Raji (cell line): Measurements from ENCODE around the gene ZC3H12D.

Experiments
- POLR2A ChIP-seq: IDR thresholded peaks from 2 replicates; pipeline ENCODE4 v1.6.1; 2011; ENCODE audit warnings: low read depth, low read length, control low read depth; ENCODE audit not compliant: insufficient read depth

The ZC3H12D gene

DNA sequence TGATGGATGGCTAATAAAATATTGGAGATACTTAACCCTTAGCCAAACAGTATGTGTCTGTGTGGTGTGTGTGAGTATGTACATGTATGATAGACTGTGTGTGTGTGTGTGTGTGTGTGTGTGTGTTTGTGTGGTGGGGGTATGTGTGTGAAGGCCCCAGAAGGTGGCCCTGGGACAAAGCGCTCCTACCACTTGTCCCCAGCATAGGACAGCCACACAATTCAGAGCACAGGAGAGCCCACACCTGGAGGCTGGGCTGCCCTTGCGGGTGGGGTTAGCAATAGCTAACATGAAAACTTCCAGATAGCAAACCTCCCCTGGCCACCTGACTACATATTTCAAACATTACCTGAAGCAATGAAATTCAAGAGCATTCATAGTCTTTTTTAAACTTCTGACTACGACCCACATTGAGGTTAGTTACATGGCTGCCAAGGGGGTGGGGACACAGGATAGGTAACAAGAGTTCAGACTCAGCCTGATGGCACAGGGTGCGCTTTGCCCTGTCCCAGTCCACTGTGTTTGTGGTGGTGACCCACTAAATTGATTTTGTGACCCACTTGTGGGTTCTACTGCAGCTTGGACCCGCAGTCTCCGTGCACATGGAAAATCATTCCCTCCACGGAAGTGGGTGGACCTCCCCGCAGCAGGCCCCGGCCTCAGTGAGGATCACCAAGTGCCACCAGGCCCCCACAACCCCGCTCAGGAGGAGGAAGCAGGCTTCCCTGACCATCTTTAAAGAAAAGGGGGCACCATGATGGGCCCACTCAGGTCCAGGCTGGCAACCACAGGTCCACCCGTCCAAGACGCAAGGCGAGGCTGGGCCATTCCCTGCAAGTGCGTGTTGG, 34.8 kb downstream of the ZC3H12D start:
- TF ChIP-seq POLR2A = no peak

DNA sequence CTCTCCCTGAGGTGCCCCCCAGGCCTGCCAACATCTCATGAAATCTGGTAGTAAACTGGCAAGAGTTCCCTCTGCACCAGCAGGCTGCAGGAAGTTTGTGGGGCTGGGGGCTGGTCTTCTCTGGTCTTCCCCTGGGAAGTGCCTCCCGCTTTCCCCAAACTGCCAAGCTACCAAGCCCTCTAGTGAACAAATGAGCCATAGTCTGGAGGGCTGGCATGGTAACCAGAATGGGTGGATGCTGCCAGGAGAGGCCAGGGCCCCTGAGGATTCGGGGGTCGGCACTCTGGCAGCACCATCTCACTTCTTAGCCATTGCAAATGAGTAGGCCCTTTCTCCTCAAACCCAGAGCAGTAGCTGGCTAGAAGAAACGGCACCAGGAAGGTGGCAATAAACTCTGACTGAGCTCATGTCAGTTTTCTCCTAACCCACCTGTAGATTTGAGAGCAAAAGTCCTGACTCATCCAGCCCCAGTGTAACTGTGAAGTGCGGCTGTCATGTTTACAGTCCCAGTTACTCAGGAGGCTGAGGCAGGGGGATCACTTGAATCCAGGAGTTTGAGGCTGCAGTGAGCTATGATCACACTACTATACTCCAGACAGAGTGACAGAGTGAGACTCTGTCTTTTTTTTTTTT, 35.9 kb downstream of the ZC3H12D start:
- no peak for TF ChIP-seq POLR2A

DNA sequence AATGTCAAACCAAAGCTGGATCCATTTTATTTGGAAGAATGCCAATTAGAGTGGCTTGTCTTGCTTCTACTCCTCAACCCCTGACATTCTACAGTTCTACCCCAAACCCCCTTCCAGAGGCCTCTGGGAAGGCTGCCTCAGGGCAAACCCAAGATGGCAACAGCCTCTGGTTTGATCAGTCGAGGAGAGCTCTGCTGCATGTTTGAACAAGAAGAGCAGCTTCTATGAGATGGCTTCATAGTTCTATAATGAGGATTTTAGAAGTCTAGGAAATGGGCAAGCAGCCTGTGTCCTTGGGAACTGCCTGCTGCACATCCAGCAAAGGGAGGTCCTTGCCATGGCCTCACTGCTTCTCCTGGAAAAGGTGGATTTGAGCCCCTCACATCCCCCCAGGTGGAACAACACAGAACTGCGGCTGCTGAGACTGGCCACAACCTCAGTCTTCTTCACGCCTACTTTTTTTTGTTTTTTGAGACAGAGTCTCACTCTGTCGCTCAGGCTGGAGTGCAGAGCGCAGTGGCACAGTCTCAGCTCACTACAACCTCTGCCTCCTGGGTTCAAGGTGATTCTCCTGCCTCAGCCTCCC, 37.9 kb downstream of the ZC3H12D start:
- no peak for TF ChIP-seq POLR2A

DNA sequence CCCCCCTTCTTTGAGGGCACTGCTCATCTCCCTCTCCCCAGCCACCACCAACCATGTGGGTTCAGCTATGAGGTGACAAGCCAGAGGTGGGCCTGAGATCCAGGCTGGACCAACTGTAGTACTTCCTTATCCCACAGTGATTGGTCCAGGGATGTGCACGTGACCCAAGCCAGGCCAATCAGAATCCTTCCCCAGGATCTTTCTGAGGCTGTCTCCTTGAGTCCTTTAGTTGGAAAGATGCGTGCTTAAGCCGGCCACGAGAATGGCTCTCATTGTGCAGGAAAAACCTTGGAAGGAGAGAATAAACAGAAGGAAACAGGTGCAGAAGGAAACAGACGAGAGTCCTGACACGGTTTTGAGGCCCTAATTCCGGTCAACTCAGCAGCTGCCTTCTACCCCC, 39.2 kb downstream of the ZC3H12D start:
- no peak for TF ChIP-seq POLR2A

DNA sequence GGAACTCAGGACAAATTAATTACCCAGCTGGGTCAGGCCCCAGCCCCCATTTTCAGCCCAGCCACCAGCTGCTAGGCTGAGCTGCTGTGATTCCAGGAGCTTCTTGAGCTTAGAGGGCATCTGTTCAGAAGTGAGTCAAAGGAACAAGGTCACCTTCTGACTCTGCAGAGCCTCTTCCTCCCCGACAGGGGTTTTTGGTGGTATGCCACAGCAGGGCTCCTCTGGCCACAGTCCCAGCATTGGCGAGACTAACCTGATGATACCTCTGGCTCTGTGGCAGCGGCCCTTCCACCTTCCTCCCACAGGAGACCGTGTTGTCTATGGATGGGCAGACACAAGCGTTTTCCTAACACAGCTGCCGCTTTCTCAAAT, 39.7 kb downstream of the ZC3H12D start:
- no peak for TF ChIP-seq POLR2A

DNA sequence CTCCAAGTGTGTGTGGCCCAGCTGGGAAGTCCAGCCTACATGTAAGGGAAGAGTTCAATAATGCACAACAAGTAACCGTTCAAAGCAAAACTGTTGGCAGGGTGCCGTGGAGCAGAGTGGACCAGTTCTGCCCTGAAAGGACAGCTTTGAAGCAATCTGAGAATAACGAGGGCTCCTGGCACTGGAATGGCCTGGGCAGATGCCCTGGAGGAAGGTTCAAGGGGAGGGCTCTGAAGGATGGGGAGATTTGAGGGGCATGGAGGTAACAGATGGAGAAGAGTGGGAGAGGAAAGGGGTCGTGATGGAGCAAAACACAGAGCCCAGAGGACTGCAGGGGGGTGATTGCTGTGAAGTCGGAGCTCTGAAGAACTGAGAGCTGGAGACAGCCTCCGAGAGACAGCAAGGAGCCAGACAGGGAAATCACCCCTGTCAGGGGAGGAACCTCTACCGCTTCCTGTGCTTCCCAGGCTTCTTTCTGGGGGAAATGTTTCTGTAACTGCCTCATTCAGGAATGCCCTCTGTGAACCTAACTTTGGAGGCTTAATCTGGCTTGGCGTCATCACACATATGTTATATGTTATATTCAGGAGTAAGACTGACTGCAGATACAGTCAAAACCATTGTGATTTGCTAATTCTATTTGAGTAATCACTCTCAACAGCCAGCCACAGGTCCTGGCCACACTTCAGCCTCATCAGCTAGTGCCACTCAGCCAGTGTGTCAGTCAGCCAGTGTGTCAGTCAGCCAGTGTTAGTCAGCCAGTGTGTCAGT, 41.2 kb downstream of the ZC3H12D start:
- no peak for TF ChIP-seq POLR2A

DNA sequence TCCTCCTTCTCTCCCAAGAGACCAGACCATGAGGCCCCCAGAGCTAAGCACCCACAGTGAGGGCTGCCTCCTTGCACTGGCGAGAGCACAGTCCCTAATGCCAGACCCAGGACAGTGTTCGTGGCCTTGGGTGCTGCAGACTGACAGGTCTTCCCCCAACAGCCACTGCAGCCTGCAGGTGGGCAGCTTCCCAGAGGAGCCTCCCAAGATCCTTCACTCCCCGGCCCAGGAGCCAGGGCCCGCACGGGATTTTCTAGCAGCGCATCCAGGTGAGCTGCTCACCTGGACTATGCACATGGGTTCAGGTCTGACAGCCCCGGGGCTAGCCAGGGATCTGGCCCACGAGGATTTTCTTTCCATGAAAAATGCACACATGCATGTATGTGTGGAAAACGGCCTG, 43.1 kb downstream of the ZC3H12D start:
- TF ChIP-seq POLR2A = no peak

DNA sequence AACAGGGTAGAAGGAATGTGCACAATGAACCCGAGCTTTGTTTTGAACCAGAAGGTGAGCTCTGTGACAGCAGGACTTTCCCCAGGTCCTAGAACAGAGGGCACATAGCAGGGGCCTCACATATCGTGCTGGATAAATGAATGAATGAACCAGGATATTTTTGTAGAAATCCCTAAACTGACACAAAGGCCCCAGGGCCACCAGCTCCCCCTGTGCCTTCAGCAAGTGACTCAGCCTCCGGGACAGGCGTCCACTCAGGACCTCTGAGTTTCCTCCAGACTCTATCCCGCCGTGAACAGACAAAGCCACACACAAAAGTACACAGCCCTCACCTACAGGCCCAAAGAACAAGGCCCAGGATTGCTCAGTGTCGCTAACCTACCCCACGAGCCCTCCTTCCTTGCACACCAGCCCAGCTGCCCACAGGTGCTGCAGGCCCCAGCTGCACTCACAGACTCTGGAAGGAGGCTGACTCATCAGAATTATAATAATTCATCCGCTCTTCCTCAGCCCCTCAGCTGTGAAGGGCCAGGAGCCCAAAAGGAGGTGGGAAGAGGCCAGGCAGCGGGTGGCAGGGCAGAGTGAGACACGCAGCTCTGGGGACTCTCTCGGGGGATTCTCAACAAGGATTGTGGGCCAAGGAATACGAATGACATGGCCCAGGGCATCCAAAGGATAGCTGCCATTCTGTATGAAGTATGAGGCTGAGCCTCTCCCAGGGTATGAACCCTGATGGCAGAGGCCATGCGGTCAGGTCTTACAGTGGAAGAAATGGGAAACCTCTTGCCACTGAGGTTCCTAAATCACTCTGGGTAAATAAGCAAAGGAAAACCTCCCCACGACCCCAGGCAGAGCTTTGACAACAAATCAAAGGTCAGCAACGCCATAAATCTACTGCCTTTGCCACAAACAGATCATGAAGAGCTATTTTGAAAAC, 43.8 kb downstream of the ZC3H12D start:
- TF ChIP-seq POLR2A = no peak

DNA sequence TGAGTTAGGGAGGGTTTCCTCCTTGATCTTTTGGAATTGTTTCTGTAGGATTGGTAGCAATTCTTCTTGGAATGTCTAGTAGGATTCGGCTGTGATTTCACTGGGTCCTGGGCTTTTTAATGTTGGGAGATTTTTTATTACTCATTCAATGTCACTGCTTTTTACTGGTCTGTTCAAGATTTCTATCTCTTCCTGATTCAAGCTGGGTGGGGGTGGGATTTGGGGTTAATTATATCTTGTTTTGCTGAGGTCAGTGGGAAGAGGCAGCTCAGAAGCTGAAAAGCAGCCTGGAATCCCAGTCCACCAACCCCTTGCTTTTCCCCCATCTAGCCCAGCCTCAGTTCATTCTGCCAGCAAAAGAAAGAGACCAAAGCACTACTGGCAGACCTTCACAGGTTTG, 45.2 kb downstream of the ZC3H12D start:
- TF ChIP-seq POLR2A = no peak

DNA sequence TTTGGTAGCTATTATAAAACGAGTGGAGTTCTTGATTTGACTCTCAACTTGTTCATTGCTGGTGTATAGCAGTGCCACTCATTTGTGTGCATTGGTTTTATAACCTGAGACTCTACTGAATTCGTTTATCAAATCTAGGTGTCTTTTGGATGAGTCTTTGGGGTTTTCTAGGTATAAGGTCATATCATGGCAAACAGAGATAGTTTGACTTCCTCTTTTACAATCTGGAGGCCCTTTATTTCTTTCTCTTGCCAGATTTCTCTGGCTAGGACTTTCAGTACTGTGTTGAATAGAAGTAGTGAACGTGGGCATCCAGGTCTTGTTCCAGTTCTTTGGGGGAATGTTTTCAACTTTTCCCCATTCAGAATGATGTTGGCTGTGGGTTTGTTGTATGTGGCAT, 46.0 kb downstream of the ZC3H12D start:
- no peak for TF ChIP-seq POLR2A

DNA sequence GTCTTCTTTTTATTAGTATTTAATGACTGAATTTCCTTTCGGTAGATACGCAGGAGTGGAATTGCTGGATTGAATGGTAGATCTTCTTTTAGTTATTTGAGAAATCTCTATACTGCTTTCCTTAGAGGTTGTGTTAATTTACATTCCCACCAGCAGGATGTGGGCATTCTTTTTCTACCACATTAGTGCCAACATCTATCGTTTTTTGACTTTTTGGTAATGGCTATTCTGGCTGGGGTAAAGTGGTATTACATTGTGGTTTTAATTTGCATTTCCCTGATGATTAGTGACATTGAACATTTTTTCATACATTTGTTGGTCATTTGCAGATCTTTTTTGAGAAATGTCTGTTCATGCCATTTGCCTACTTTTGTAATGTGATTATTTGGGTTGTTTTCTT, 47.6 kb downstream of the ZC3H12D start:
- TF ChIP-seq POLR2A = no peak

DNA sequence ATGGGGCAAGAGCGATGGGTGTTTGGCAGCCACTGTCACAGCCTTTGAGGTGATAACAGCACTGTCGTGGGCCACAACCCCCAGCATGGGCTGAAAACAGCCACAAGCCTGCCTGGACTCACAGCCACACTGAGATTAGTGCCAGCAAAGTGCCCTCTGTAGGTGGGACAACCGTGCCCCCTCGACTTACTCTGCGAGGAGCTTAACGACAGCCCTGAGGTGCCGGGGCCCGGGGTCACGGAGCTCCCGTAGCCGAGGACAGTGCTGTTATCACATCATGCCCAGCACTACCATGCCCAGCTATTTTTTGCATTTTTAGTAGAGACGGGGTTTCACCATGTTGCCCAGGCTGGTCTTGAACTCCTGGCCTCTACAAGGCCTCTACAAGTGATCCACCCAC, 48.2 kb downstream of the ZC3H12D start:
- no peak for TF ChIP-seq POLR2A

DNA sequence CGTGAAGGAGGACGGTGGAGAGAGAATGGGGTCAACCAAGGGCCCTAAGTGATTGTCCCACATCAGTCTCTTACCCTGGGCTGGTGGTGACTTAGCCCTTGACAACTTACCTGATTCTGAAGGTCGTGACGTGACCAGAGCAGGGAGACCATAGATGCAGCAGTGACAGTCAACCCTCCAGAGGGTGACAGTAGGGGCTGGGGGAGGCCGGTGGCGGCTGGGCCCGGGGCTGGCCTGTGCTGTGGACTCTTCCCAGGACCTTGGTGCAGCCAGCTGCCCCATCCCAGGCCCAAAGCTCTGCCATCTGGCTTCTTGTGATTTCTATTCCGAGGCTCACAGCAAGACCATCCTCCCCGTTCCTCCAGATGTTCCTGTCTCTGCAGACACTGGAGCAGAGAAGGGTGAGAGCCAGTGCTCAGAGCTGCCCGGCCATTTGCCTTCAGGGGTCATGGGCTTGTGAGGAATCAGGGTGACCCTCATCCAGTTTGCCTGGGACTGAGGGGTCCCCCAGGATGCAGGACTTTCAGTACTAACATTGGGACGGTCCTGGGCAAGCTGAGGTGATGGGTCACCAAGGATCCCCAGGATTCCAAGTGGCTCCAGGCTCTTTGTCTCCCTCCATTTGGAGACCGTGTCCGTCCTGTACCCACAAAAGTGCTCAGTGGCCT, 48.8 kb downstream of the ZC3H12D start:
- no peak for TF ChIP-seq POLR2A

DNA sequence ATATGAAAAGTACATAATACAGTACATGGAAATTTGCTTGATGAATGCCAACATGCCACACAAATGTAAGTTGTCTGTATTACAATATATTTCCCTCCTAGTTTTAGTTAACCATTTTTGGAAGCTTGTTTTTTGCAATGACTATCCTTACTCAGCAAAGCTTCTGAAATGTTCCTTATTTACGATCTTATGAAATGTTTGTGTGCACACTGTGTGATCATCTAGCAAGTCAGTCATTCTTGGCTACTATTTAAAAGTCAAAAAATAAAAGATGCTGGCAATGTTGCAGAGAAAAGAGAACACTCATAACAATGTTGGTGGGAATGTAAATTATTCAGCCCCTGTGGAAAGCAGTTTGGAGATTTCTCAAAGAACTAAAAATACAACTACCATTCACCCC, 50.9 kb downstream of the ZC3H12D start:
- no peak for TF ChIP-seq POLR2A
